T-helper 1 cell treated with Interleukin-12 subunit alpha and Interleukin-12 subunit beta and Interleukin-4 antibody, amounts not matched to agents 30 ng/mL and 1 ng/mL, for 36 hours (primary cell): ENCODE measurements around the gene ATOH8. TPM values are rescaled to one million over a fixed set of nuclear protein-coding genes. Genes with fewer than 3 reads are reported as not detected.

Experiments used
- intact Hi-C: fragments of 100-400 bp; cut with micrococcal nuclease; formaldehyde crosslinking; loops from one replicate; pipeline ENCODE4 v1.15.1; 2024
- total RNA-seq: library from RNA; stranded (reverse); gene quantifications from 2 replicates; pipeline ENCODE4 v1.2.3, GENCODE V29; 2022

ATOH8 gene
- total RNA-seq, 1 donor from 2014 or later, result 1.8 TPM

DNA sequence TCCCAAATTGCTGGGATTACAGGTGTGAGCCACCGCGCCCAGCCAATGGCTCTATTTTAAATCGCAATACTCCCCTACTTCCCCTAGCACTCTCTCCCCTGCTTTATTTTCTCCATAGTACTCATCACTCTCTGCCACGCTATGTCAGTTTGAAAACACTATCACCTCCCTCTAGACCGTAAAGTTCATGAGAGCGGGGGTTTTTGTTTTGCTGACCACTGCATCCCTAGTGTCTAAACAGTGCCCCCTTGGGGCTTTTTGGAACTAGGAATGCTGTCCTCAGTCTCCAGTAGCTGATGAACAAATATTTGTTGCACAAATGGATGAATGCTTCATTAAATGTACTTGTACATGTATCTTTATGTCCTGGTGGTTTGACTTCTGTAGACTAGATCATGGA, 44.1 kb downstream of the ATOH8 start:
- intact Hi-C loops, result no loop called here

DNA sequence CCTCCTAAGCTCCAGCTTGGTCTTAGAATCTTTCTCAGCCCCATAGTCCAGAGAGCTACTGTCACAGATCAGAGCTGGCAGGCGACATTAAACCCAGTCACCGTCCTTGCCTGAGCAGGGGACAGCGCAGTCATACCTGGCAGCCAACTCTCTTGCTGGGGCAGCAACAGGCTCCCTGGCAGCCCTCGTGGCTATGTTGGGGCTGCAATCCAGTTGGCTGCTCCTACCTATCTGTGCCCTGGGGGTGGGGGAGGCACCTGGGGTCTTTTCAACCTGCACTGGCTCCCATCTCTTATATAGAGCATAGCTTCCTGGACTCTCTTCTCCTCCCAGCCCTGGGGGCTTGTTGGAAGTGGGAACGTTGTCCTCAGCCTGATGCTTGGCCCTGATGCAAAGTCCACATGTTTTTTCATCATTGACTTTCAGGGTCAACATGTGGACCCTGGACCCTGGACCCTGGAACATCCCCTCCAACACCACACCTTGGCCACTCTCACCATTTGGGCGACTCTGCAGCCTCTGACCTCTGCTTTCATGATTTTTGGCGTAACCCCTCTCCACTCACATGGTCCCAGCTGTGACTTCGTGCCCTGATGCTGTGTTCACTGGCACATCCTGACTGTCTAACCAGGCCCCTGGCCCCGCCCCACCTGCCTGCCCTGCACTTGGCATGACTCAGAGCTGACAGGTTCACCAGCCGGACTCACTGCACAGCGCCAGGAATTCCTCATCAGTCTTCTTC, 45.6 kb downstream of the ATOH8 start:
- intact Hi-C loops, result no loop called here

DNA sequence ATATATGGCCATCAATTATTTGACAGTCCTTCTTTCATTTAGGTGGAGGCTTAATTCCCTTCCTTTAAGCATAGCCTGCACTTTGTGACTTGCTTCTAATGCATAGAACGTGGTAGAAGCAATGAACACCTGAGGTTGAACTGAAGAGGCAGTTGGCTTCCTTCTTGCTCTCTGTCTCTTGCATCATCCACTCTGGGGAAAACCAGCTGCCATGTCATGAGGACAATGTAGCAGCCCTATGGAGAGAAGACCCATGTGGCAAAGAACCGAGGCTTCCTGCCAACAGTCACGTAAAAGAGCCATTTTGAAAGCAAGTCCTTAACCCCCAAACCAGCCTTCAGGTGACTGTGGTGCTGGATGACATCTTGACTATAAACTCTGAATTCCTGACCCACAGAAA, 46.8 kb downstream of the ATOH8 start:
- intact Hi-C loops, result no loop called here

DNA sequence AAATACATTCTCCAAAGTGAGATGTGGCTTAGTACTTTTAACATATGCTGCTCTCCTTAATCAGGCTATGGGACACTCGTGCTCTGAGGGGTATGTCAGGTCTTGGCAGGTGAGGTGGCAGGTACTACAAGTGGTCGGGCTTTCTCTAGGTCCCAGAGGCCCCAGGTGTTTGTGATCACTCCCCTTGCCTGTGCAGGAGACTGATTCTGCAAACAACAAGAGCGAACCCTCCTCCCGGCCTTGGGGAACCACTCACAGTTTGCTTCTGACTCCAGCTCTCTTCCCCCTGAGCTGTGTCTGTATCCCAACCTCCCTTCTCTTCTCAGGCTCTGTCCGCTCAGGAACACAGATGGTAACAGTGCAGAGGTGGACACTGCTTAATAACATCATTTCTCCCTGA, 48.1 kb downstream of the ATOH8 start:
- intact Hi-C loops, result no loop called here

DNA sequence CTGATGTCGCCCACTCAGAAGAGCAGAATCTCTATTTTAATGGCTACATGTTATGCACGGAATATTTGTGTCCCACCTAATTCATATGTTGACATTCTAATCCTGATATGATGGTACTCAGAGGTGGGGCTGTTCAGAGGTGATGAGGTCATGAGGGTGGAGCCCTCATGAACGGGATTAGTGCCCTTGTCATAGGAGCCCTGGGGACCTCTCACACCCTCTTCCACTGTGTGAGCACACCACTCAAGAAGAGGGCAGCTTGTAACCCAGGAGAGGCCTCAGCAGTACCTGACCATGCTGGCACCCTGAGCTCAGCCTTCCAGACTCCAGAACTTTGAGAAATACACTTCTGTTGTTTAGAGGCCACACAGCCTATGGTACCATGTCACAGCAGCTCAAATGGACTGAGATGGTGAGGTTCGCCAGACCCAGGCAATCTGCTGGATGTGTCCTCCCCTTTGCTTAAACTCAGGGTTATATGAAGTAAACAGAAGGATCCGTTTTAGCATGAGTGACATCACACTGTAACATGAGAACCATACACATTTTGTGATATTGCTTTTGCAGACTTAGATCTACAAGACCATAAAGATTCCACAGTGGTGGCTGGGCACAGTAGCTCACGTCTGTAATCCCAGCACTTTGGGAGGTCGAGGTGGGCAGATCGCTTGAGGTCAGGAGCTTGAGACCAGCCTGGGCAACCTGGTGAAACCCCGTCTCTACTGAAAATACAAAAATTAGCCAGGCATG, 48.7 kb downstream of the ATOH8 start:
- intact Hi-C loops, result no loop called here

DNA sequence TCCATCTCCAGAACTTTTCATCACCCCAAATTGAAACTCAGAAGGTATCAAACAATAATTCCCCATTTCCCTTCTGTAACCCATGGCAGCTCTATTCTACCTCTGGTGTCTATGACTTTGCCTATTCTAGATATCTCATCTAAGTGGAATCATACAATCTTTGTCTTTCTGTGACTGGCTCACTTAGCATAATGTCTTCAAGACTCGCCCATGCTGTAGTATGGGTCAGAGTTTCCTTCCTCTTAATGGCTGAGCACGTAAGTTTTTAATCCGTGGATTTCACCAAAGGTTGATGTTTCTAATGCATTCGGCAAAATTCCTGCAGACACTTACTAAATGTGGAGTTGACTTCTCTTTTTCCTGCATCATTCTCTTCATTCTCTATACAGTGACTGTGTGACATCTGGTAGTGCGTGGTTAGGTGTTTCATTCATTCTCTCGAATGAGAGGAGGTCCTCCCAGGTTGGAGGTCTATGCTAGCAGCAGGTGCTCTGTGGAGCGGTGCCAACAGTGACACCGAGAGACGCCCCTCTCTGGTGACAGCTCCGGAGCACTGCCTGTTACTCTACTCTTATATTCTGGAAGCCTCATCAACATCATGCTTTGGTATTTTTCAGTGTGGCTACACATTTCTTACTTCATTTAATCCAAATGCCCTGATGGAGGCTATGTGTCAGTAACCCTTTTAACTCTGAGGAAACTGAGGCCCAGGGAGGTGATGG, 50.1 kb downstream of the ATOH8 start:
- intact Hi-C loops, result loop anchor here (1.0 to 2.0 kb wide), 4 partner anchors 54 to 167 kb away; no protein-coding TSS in a partner anchor

DNA sequence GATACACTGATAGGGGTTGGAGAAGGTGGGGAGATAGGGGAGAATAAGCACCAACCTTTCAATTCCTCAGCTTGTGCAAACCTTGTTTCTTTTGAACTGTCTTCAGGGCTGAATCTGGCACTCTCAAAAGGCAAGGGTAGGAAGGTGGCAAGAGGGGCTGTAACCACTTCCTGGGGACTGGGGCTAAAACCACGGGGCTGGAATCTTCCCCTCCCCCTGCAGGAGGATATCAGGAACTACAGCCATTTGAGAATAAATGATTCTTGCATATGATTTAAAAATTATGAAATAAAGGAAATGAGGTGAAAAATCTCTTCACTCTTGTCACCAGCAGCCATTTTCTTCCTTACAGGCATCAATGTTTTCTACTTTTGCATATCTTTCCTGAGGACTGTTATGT, 50.8 kb downstream of the ATOH8 start:
- intact Hi-C loops, result loop anchor here (1.0 to 2.0 kb wide), 4 partner anchors 54 to 167 kb away; no protein-coding TSS in a partner anchor

DNA sequence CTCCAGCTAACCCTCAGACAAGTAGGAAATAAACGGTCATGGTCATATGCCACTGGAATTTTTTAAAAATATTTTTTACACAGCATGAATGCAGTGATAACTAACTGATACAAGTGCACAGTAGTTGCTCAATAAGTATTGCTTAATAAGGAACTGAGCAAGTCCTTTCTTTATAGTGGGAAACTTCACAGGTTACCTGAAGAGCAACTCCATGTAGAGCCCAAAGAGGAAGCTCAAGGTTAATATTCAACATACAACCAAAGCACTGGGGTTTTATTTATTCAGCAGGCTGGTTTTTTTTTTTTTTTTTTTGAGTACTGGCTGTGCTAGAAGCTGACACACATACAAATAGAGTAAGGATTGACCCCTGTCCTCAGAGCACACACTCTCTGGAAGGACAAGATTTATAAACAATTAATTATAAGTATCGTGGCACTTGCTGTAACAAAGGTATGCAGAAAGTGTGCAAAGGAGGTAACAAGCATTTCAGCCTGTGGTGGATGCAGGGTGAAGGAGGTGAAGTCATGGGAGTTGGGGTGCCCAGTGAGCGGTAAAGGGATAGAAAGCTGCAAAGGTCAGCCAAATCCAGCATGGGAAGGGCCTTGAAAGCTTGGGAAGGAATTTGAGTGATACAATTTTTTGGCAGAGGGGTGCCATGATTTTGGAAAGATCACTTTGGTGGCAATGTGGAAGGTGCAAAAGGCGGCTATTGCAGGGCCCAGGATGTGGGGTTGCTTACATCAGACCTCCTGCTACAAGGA, 52.7 kb downstream of the ATOH8 start:
- intact Hi-C loops, result no loop called here

DNA sequence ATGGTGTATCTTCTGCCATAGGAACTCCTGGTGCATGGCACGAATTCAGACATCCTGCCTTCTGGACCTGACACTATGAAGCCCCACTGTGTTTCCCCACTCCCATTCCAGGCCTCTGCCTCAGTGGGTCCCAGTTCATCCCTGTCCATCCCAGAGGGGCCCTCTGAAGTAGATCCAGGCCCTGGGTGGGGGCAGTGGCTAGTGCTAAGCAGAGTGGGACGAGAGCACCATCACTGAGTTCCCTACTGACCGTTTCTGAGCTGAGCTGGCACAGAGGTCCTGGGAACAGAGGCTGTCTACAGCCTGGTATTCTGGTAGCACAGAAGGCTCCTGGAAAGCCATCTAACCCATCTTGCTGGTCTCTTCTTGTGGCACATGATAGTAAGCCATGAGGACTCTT, 54.0 kb downstream of the ATOH8 start:
- intact Hi-C loops, result no loop called here

DNA sequence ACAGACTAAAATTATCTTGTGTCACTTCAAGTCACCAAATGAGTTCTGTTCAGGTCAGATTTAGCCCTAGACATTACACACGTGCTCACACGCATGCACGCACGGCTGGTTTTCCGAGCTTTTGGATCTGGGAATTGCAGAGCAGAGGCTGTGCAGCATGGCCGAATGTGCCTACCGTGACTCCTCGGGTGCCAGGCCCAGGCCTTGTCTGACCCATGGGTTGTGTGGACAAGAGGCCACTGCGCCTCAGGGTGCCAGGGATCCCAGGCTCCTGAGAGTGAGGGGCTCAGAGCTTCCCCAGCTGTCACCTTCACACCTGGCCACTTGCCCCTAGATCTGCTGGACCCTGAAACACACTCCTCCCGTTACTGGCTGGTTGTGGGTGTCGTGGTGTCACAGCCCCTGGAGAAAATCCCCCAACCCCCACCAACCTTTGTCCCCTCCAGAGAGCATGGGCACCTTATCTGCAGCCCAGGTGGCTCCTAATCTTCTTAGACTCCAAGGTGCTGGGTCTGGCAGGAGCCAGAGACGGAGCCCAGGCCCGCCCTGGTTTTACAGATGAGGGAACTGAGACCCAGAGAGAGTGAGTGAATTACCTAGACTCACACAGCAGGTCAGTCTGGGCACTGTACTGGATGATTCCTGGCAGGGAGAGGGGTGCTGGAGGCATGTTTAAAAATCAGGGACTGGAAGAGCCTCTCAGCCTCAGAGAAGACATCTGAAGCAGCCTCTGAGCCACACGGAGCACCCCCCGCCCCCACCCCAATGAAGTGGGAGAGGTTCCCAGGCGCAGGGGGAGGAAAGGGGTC, 56.8 kb downstream of the ATOH8 start:
- intact Hi-C loops, result no loop called here

DNA sequence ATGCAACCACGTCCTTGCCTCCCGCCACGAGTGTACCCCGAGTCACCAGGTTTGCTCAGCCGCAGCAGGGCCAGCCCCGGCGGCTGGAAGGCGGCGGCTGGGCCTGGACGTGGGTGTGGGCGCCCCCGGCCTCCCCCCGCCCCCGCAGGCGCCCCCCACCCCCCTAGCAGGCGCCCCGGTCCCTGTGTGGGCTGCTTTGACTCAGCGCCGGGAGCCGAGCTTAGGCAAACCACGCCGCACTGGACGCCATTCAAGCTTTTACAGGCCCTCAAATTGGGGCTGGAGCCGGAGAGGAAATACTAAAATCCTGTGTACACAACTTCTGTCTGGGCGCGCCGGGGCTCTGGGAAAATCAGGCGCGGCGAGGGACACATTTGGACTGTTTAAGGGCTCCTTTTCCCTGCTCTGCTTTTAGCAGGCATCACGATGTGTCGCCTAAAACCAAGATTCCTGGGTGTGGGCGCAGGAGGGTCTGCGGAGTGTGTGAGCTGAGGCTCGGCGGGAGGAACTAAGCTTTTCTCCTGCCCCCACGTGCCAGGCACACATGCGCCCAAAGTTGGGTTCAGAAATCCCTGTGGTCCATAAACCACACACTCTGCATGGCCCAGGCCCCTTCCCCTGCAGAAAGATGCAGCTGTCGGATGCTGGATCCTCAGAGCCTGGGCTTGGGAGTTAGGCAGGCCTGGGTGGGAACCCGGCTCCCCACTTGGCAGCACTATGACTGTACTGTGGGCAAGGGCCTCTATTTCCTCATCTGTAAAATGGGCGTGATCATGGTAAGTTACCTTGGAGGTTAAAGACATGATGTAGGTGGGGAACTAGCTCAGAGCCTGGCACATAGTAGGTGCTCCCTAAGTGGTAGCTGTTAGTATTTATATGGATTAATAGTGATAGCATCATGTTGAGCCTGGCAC, 57.6 kb downstream of the ATOH8 start:
- intact Hi-C loops, result no loop called here

DNA sequence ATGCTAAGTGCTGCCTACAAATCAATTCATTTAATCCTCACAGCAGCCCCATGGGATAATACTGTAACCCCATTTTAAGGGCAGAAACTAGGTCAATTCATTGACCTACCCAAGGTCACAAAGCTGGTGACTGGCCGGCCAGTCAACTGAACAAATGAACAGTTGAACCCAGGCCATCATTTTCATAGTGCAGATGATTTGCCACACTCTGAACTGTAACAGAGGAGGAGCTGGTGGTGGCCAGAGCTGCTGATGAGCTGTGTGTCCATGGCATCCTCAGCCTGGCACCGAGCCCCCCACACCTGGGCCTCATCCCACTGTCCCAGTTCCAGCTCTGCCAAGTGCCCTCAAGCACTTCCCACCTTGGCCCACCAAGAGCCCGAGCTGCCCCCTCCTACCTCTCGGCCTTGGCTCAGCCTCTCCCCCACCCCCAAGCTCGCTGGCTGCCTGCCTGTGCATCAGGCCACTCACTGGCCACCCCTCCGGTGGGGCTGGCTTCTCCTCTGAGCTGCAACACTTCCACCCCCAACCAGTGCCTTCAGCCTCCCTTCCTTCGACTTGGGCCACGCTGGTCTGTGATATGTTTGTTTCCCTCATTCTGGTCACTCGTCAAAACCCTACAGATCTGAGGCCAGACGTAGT, 58.4 kb downstream of the ATOH8 start:
- intact Hi-C loops, result no loop called here

DNA sequence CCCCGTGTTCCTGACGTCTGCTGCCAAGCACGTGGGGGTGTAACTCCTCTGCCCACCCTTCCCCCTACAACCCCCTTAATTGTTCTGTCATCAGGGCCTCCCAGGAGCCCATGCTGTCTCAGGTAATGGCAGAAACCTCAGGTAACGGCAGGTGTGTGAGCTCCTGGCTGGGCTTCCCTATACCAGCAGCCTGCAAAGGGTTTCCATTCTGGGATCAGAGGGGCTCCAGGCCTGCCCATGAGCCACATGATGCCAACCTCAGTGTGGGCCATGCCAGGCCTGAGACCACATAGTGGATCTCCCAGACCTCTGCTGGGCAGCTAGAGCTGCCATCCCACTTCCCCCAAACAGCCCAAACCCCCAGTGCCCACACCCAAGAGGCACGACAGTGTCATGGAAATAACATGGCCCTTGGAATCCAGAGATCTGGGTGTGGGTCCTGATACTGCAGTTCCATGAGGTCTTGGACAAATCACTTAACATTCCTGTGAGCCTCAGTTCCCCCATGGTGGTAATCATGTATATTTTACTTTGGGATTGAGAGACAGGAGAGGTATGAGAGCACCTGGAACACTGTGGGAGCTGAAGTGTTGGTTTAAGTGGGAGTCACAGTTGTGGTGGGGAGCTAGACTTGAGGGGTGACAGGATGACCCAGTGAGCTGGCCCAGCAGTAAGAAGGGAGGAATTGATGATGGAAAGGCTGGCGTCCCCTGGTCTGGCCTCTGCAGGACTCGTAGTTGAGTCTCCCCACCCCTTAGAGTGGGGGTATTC, 59.6 kb downstream of the ATOH8 start:
- intact Hi-C loops, result no loop called here

DNA sequence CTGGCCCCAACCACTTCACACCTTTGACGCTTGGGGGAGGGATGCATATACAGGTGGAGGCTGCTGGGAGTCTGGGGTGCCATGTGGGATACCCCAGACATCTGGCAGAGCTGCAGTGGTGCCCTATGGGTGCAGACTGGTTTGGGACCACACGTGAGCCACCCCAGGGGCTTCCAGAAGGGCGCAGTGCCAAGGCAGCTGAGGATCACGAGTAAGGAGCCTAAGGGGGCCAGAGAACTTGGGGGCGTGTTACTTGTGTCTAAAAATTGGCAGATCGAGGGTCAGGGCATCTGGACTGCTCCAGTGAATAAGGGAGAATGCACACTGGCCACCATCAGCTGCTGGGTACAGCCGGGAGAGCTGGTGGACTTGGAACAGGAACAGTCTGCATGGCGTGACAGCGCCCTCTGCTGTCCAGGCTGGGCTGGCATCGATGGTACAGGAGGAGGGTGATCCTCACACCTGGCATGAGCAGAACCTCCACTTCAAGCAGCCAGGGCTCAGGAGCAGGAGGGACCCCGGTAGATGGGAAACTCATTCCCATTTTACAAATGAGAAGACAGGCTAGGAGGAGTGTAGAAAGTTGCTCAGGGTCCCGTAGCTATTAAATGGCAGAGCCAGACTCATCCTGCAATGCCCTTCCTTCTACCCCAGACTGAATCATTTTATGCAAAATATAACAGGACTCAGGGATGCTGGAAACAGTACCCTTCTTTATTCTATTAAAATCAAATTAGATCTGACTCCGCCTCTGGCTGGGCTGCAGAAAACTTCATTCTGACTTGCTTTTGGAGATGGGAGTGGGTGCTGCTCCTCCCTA, 60.4 kb downstream of the ATOH8 start:
- intact Hi-C loops, result loop anchor here (1.0 kb wide), 8 partner anchors 9 to 423 kb away; no protein-coding TSS in a partner anchor

DNA sequence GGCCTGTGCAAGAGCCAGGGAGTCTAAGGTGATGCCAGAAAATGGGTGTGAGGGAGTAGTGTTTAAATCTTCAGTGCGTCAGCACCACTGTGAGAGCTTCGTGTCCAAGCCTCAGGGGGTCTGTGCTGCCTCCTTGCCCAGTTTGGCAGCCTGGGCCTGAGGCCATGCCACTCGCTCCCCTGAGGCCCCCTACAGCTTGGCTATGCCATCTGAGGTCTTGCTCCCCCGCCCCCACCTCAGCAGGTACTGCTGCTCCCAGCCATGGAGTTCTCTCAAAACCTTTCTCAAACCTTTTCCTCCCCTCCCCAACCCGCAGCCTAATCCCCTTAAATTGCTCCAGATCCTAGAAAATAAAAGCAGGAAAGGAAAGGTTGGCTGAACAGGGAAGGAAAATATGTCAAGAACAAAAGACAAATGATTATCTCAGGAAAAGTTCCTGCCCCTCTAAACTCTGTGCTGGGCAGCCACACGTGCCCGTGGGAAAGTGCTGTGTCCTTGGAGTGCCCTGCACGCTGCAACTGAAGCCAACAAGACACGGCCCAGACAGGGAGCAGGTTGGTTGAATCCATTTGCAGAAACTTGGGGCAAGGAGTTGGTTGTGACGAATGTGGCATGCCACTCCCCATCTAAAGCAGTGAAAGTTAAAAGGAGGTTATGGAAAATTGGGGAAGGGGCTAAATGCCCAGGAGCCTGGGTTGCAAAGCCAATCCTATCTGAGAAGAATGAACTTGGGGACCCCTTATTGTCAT, 61.2 kb downstream of the ATOH8 start:
- intact Hi-C loops, result loop anchor here (1.0 kb wide), 8 partner anchors 10 to 424 kb away; no protein-coding TSS in a partner anchor

DNA sequence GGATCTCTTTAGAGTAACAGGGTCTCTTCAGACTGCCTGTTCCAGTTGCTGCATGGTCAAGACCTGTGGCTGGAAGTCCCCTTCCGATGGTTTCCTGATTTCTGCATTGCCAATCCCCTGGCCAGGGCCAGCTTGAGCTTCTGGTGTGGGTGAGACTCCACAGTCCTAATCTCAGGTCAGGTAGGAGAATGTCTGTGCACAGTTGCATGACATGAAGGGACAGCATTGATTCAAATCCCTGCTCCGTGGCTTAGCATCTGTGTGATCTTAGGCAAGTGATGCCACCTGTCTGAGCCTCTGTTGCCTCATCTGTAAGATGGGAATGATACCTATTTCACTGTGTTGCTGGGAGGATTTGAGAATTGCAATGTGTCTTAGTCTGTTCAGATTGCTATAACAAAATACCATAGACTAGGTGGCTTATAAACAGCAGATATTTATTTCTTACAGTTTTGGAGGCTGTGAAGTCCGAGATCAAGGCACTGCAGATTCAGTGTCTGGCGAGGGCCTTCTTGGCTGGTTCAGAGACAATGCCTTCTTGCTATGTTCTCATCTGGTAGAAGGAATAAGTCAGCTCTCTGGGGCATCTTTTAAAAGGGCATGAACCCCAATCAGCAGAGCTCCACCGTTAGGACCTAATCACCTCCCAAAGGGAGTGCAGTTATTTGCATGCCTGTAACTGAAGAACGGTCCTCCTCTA, 66.2 kb downstream of the ATOH8 start:
- intact Hi-C loops, result no loop called here
